Measurements from ENCODE around the gene CAPRIN2. TPM values are rescaled to one million over a fixed set of nuclear protein-coding genes. Genes with fewer than 3 reads are reported as not detected.

The CAPRIN2 gene
- total RNA-seq, 1 experiment from 2014 or later: 123 TPM

DNA sequence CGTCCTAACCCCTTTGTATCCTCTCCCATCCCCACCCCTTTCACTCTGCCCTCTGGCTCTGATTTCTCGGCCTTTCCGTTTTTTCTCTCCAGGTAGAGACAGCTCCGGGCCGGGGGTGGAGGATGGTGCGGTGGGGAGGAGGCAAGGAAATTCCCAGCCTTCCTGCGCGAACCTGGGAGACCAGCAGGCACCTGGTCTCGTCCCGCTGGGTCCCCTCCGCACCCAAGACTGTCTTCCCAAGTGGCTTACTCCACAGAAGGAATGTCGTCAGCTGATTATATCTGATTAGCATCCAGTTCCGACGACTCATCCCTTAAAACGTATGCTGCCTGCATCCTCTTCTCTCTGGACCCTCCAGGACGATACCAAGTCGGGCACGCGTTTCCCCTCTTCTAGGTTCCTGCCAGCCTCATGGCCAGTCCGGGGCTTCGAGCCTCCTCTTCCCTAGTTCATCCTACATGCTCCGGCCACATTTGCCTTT, 42.2 kb upstream of the CAPRIN2 start:
- Histone ChIP-seq H3K27ac (ENCODE audit: insufficient read length, low read depth, low read length) (no peak overlapping the region), H2AFZ (ENCODE audit: low read length) (no peak overlapping the region), H3K4me2 (ENCODE audit: insufficient read depth, insufficient read length, low read length) (peak overlapping the region; percentile 61), H3K27me3 (ENCODE audit: insufficient read depth, low read length) (no peaks in the 10 kb centered on the region), H3K79me2 (ENCODE audit: insufficient read depth, low read length) (no peaks in the 10 kb centered on the region), H4K8ac (replicated peaks; ENCODE audit: insufficient read length, low read depth, low read length) (no peak overlapping the region), H3K9me3 (ENCODE audit: control insufficient read depth, low read depth, low read length) (no peaks in the 10 kb centered on the region), H3K56ac (ENCODE audit: insufficient read length, low read depth, low read length) (no peak overlapping the region), H3K18ac (ENCODE audit: insufficient read length, low read depth, low read length) (no peak overlapping the region), H3K4me1 (ENCODE audit: insufficient read depth, low read length) (peaks cover 14% of the 10 kb centered on the region), H3K79me1 (ENCODE audit: insufficient read depth, low read depth, low read length, poor library complexity, severe bottlenecking) (no peaks in the 10 kb centered on the region), H2BK12ac (ENCODE audit: insufficient read length, low read depth, low read length) (no peak overlapping the region), H2BK5ac (ENCODE audit: insufficient read length, low read length) (no peak overlapping the region), H3K23me2 (ENCODE audit: insufficient read length, low read depth, low read length, poor library complexity, severe bottlenecking) (peaks cover 18% of the 10 kb centered on the region), H4K91ac (ENCODE audit: insufficient read length, low read depth, low read length) (no peak overlapping the region), H2BK15ac (ENCODE audit: low read depth, low read length) (no peak overlapping the region), H4K20me1 (ENCODE audit: control insufficient read depth, insufficient read depth, insufficient read length) (no peaks in the 10 kb centered on the region), H3T11ph (ENCODE audit: low read length) (no peak overlapping the region), H3K9ac (ENCODE audit: extremely low read depth, insufficient read length, low read length) (no peak overlapping the region), H3K23ac (ENCODE audit: insufficient read length, low read depth, low read length) (no peak overlapping the region), H4K5ac (ENCODE audit: insufficient read length, low read depth, low read length) (no peak overlapping the region), H3K14ac (ENCODE audit: insufficient read depth, low read length) (no peak overlapping the region), H2AK5ac (ENCODE audit: insufficient read length, low read length) (no peak overlapping the region), H2BK120ac (ENCODE audit: low read depth, low read length, poor library complexity, severe bottlenecking) (no peak overlapping the region), H2BK20ac (ENCODE audit: low read depth, low read length, poor library complexity, severe bottlenecking) (no peak overlapping the region), H3K4ac (ENCODE audit: low read depth, low read length) (no peak overlapping the region)
- no CpG with 5 or more reads among the region's 22 CpGs for WGBS (ENCODE audit: extremely low coverage, insufficient read length, low lambda C conversion rate)
- peak overlapping the region in 1 of 3 experiments; percentile 91; a peak in 2 of 7 replicates for H3K27ac Mint-ChIP-seq
- H3K27me3 Mint-ChIP-seq (ENCODE audit: low read depth): peaks cover 6% of the 10 kb centered on the region
- peaks cover 35 to 37% of the 10 kb centered on the region in 2 experiments for H3K4me1 Mint-ChIP-seq
- peaks cover 7 to 42% (median 8%) of the 10 kb centered on the region in 3 experiments; a peak in 6 of 7 replicates for H3K36me3 Mint-ChIP-seq (ENCODE audit: insufficient read depth in 1 of 3, low read depth in 3 of 3)
- peak overlapping the region; percentile 78 to 80 for H3K4me3 Mint-ChIP-seq
- DNase-seq: peak; percentile 66
- no peak for TF ChIP-seq CTCF (conservative IDR thresholded peaks at IDR 0.05)
- peaks cover 0 to 3% of the 10 kb centered on the region in 2 experiments; a peak in 3 of 5 replicates for H3K9me3 Mint-ChIP-seq

Data from H9 (cell line).